Measurements from ENCODE around the gene SYN1. TPM values are rescaled to one million over a fixed set of nuclear protein-coding genes. Genes with fewer than 3 reads are reported as not detected.

SYN1 gene
- not detected in 2 replicates for total RNA-seq

DNA sequence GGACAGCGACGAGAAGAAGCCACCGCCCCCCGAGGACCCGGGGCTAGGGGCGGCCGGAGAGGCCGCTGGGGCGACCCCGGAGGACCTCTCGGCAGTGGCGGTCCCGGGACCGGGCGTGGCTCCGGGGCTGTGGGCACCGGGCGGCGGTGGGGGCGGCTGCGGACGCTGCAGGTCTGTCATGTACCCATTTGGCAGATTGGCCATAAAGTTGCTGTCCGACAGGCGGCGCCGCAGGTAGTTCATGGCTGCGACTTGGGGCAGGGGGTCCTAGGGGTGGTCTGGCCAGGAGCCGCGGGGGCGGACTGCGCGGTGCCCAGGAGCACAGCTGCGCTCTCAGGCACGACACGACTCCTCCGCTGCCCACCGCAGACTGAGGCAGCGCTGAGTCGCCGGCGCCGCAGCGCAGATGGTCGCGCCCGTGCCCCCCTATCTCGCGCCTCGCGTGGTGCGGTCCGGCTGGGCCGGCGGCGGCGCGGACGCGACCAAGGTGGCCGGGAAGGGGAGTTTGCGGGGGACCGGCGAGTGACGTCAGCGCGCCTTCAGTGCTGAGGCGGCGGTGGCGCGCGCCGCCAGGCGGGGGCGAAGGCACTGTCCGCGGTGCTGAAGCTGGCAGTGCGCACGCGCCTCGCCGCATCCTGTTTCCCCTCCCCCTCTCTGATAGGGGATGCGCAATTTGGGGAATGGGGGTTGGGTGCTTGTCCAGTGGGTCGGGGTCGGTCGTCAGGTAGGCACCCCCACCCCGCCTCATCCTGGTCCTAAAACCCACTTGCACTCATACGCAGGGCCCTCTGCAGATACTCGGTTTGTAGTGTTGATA is at the start of gene SYN1:
Gene SYN1, minus strand, starts transcription at position 372 of the 817 bp plus-strand sequence. Its CDS starts 129 bp downstream, at position 243.

DNA sequence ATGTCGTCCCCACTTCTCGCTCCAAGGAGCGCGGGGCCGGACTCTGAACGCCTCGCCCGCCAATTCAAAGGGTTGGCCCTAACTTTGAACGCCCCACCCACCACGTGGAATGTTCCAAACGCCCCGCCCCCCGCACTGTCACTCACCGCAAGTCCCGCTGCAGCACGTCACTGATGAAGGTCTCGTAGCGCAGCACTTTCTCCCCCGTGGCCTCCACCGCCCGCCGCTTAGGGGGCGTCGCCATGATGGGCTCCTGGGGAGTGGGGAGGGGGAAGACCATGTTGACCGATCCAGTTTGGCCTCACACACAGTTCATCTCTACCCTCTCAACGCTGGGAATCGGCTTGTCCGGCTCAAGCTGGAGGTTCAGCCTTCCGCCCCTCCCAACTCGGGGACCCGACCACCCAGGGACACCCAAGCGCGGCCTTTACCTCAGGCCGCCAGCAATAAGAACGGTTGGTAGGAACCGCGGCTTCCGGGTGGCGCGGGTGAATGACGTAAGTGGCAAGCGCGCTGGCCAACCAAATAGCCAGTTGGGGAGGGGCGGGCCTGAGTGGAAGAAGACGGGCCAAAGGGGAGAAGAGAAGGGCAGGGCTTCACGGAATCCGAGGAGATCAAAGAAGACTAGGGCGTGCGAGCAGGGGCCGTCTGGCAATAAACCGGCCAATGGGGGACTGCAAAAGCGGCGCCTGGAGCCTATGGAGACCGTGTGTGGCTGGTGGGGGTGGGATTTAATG is 39.2 kb upstream of the SYN1 start, which contains the start of gene UXT:
Gene UXT, minus strand, starts transcription at position 497 of the 737 bp plus-strand sequence. Its CDS starts 253 bp downstream, at position 244.

DNA sequence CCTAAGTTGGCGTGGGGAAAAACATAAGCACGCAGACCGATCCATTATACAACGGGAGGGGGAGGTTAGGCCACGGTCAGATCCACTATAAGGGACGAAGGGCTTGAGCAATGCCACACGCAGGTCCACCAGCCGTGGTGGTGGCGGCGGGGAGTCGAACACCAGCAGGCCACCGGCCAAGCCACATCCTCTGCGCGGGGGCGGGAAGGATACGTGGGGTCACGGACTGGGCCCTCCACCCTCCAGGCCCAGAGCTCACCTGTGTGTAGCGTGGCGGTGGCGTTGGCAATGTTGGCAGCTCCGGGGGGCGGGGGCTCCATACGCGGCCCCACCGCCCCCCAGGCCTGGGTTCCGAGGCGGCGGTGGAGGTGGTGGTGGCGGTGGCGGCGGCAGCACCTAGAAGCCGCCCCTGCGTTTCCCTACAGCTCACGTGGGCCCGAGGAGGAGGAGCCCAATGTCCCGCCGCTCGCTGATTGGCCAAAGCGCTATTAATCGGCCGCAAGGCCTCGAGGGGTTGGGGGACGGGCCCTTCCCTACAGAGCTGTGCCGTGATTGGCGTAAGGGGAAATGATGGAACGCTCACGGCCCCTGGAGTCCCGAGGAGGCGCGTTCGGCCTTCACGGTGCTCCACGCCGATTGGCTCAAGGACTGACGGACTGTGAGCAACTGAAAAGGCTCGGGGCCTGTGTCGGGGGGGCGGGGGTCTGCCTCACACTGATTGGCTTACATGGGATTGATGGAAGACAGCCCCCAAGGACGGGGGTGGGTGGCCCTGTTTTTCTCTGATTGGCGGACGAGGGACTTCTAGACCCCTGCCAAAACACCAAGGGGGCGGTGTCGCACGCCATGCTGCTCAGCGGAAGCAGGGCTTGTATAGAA is 30.7 kb upstream of the SYN1 start, which contains the start of gene ELK1:
Gene ELK1, minus strand, starts transcription at position 400 of the 879 bp plus-strand sequence. CDS start 9,122 bp downstream, outside the sequence.

DNA sequence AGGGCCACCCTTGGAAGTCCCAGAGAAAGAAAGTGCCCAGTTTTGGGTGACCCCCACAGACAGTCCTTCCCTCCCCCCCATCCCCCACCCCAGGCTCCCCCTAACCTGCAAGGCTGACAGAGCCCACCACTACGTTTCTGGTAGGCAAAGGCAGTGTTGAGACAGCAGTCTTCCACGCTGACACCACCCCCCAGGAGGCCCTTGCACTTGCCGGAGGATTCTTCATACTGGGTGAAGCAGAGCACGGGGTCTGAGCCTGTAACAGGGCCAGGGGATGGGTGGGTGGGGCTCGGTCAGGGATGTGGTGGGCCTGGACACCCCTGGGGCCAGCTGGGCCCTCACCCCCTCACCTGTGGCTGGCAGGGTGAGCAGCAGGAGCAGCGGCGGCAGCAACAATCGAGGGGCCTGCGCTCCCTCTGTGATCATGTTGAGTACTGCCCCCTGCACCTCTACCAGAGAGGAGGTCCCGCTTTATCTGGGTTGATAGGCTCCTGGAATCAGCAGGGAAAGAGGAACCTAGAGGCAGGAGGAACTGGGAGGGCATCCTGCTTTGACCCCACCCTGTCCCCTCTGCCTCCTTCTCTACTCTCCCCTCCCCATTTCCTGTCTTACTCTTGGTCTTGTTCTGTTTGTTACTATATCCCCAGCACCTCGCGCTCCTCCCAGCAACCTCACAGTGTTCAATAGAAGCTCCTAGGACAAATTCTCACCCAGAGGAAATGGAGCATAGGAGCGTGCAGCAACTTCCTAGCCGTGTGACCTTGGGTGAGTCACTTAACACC is 10.0 kb upstream of the SYN1 start, which contains the start of gene CFP:
Gene CFP, minus strand, starts transcription at position 512 of the 782 bp plus-strand sequence. Its CDS starts 86 bp downstream, at position 426.

DNA sequence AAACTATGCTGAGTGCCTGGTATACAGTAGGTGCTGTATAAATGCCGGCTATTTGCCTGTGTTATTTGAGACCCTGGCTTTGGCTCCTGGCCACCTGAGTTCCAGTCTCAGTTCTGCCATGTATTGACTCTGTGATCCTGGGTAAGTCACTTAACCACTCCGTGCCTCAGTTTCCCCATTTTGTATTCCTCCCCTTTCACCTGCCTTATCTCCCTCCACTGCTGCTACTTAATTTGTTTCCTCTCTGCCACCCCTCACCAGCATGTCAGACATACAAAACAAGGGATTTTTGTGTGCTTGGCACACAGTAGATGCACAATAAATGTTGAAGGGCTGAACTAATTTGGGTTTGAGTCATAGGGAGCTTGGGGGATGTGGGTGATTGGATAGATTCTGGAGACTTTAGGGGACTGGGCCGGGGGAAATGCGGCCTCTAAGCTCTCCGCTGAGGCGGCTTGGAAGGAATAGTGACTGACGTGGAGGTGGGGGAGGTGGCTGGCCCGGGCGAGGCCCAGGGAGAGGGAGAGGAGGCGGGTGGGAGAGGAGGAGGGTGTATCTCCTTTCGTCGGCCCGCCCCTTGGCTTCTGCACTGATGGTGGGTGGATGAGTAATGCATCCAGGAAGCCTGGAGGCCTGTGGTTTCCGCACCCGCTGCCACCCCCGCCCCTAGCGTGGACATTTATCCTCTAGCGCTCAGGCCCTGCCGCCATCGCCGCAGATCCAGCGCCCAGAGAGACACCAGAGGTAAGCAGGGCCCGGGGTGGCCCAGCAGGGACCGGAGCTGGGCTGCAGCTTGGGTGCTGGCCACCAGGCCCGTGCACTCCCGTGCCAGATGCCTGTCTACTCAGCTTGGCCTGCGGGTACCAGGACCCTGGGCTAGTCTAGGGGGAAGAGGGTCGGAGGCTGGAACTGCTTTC is 37.7 kb downstream of the SYN1 start, which contains the start of gene TIMP1:
Gene TIMP1, plus strand, starts transcription at position 706 of the 917 bp plus-strand sequence. CDS start 980 bp downstream, outside the sequence.

DNA sequence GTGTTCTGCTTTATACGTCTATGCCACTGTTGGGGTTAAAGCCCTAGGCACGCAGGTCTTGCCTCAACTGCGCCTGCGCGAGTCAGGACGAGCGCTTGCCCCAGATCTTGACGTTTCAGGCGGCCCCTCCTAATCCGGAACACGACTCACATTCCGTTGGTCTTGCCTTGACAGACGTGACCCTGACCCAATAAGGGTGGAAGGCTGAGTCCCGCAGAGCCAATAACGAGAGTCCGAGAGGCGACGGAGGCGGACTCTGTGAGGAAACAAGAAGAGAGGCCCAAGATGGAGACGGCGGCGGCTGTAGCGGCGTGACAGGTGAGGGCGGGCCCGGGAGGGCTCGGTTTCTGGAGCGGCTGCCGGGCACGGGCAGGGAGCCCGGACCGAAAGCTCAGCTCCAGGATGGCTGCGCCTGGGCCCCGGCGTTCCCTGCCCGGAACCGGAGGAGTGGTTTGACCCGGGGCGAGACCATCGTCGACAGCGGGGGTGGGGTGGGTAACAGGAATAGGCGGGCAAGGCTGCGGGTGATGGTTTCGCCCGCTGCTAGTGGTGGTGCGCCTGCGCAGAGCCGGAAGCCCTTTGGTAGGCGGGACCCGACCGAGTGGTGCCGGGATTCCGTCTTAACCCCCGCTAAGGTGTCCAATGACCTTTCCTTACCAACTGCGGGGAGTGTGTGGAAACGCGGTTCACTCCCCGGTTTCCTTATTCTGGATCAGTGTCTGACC is 58.6 kb downstream of the SYN1 start, which contains the start of gene ARAF:
Gene ARAF, plus strand, starts transcription at position 272 of the 725 bp plus-strand sequence. CDS start 1,763 bp downstream, outside the sequence.

Small RNA genes lying within 50 kb of the gene (small RNA-seq; reads per million reads assigned to genes)
- not detected for gene MIR4769

Other genes with a start within 250 kb of the SYN1 start
- under 0.01 TPM in 1 of 2 replicates, not detected in the other for gene ZNF157, start 249.3 kb downstream of the SYN1 start, total RNA-seq
- 10.4 and 10.5 TPM in 2 replicates for gene ZNF41, start 136.6 kb downstream of the SYN1 start, total RNA-seq
- 19.6 and 23.8 TPM in 2 replicates for gene ARAF, start 58.7 kb downstream of the SYN1 start, total RNA-seq
- 74.5 and 125 TPM in 2 replicates for gene TIMP1, start 37.4 kb downstream of the SYN1 start, total RNA-seq
- 0.38 and 0.98 TPM in 2 replicates for gene CFP, start 10.1 kb upstream of the SYN1 start, total RNA-seq
- gene ELK1, start 30.7 kb upstream of the SYN1 start, total RNA-seq, result 18.0 and 19.1 TPM in 2 replicates
- gene UXT, start 39.3 kb upstream of the SYN1 start, total RNA-seq, result 88.7 and 91.1 TPM in 2 replicates
- gene ZNF81, start 217.0 kb upstream of the SYN1 start, total RNA-seq, result 5.6 and 6.0 TPM in 2 replicates

All from vein endothelial cell (primary cell).